ENCODE results near the gene HDHD2.

The HDHD2 gene

DNA sequence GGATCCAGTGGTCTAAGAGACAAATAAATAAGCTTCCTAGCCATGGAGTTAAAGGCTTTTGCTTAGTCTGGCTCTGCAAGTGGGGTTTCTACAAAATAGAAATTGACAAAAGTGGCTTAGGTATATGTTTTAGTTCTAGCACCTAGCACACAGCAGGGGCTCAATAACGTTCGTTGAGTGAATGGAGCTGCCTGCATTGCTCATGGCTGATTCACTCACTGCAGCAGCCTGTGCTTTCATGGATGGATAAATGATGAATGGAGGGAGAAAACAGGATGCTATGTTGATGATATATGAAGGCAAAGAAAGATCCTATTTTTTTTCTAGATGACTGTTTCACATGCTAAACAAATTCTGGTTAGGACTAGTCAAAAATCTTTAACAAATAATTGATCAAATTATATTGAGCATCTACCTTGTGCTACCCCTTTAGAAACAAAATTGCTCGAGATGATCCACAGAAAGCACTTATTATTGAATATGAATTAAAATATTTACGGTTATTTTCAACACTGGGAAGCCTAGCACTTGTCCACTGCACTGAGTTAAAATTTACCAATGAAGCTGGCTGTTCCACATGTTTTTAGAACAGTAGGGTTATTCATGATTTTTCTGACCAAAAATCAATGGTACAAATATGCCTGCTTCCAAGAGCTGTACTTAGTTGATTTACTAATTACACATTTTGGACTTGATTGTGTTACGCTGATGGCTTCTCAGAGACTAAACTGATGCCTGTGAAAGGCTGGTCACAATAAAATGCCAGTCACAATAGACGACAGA lies 39.6 kb downstream of the HDHD2 start:
- no peak for DNase-seq (ENCODE audit: low spot score)
- TF ChIP-seq, protein P1, sequence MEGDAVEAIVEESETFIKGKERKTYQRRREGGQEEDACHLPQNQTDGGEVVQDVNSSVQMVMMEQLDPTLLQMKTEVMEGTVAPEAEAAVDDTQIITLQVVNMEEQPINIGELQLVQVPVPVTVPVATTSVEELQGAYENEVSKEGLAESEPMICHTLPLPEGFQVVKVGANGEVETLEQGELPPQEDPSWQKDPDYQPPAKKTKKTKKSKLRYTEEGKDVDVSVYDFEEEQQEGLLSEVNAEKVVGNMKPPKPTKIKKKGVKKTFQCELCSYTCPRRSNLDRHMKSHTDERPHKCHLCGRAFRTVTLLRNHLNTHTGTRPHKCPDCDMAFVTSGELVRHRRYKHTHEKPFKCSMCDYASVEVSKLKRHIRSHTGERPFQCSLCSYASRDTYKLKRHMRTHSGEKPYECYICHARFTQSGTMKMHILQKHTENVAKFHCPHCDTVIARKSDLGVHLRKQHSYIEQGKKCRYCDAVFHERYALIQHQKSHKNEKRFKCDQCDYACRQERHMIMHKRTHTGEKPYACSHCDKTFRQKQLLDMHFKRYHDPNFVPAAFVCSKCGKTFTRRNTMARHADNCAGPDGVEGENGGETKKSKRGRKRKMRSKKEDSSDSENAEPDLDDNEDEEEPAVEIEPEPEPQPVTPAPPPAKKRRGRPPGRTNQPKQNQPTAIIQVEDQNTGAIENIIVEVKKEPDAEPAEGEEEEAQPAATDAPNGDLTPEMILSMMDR (IDR thresholded peaks at IDR 0.05; ENCODE audit: extremely low read depth, missing control alignments), result no peak

DNA sequence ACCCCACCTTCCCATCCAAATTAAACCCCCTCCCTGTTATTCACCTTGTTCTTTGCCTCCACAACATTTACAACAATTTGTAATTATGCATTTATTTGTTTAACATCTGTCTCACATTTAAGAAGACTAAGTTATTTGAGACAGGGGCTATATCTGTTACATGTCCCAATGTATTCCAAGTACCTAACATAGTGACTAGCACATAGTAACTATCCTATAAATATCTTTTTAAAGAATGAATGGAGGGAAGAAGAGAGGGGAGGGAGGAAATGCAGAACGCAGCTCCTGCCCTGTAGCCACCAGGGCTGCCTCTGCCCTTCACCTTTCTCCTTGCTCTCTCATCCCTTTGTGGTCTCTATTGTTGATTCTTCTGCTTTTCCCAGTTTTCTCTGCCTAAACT lies 40.6 kb downstream of the HDHD2 start:
- DNase-seq (ENCODE audit: low spot score), result no peak

DNA sequence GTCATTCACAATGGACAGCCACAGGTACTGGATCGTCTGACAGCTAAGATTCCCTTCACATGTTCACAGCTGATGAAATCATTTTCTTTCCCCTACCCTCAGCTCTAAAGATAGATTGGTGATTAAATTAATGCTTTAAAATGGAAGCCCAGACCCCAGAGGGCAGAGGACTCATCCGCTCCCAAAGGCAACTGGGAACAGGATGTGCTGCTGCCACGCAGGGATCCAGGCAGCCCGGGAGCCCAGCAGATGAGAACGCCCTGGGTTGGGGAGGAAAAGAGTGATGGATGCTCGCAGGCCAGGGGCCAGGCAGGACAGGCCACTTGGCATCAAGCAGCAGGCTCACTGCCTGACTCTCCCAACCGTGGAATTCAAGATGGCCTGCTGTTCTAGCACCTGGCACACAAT lies 41.3 kb downstream of the HDHD2 start:
- TF ChIP-seq, protein P1 (IDR thresholded peaks at IDR 0.05; ENCODE audit: extremely low read depth, missing control alignments), result no peak
- DNase-seq (ENCODE audit: low spot score), result no peak

More for the DNA sequence above, 40.6 kb downstream of the HDHD2 start:
- TF ChIP-seq, protein P1 (IDR thresholded peaks at IDR 0.05; ENCODE audit: extremely low read depth, missing control alignments), result no peak

DNA sequence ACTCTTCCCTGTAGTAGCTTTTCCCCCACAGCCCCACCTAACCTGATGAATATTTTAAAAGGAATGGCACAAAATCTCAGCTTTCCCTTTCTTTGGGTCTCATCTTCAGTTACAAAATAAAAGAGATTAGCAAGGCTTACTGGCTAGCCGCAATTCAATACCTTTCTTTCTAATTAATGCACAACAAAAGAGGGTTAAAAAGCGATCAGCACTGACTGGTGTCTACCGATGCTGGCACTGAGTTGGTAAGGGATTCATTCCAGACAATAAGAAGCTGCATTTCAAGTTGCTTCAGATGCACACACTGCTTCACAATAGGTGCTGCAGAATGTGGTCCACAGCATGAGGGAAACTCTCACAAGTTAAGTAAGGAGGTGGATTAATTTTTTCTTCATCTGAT lies 41.9 kb downstream of the HDHD2 start:
- TF ChIP-seq, protein P1 (IDR thresholded peaks at IDR 0.05; ENCODE audit: extremely low read depth, missing control alignments), result no peak
- DNase-seq (ENCODE audit: low spot score), result no peak

DNA sequence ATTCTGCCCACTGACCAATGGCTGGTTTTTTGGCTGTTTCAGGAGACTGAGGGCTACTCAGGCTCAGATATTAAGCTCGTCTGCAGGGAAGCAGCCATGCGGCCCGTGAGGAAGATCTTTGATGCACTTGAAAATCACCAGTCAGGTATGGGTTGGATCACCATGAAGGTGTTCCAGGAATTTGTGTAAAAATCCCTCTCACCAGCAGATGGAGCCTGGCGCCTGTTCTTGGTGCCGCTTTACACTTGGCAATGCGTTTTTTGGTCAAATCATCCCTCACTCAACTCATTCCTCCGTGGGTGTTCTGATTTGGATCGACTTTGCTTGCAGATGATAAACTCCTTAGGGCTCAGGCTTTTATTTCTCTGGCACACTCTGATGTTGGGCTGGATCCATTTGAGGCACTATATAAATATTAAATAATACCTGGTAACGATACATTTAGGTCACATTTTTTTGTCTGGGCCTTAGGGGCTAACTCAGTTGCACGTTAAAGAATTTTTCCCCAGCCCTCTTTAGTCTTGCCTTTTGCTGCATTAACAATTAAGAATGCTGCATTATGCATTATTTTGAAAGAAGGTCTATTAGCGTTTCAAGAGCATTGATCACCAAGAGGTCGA lies 50.0 kb downstream of the HDHD2 start:
- TF ChIP-seq, protein P1 (IDR thresholded peaks at IDR 0.05; ENCODE audit: extremely low read depth, missing control alignments), result no peak
- DNase-seq (ENCODE audit: low spot score), result peak; percentile 47

DNA sequence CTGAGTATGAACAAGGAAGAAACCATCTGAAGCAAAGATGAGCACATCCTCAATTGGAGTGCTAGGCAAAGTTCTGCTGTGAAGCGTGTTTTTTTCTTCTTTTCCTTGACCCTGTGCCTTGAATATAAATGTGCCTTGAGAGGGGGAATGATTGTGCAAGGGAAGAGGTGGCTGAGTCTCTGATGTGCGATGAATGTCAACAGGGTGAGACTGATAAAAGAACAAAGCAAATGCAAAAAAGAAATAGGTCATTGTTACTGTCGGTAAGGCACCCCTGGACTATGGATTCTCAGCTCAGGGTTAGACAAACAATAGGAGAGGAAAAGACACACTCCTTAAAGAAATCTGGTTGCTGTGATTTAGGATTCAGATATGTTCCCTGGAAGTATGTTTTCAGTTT lies 54.5 kb downstream of the HDHD2 start:
- TF ChIP-seq, protein P1 (IDR thresholded peaks at IDR 0.05; ENCODE audit: extremely low read depth, missing control alignments), result no peak
- DNase-seq (ENCODE audit: low spot score), result no peak

DNA sequence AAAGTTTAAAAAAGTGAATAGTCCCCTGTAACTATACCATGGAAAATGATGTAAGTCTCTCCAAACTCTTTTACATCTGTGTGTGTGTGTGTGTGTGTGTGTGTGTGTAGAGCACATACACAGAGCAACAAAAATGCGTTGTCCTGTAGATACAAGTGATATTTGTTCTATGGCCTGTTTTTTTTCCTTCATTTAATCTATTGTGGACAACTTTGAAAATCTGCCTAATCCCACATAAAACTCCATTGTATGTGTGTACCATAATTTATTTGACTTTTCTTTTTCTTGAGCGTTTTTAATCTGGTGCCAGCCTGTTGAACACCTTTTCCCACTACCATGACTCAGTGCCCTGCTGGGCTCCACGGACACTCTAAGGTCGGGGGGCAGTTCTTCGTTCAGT lies 62.6 kb downstream of the HDHD2 start:
- DNase-seq (ENCODE audit: low spot score), result no peak
- TF ChIP-seq, protein P1 (IDR thresholded peaks at IDR 0.05; ENCODE audit: extremely low read depth, missing control alignments), result no peak

Measured in GM20000 (cell line).